GM18519 (cell line): ENCODE data around the gene MICAL3.

Experiments
- ATAC-seq: cut with Tn5 transposase; IDR thresholded peaks from one replicate; pipeline ENCODE4 v1.9.1; 2021; ENCODE audit warnings: mild to moderate bottlenecking, moderate library complexity; ENCODE audit not compliant: unreplicated experiment, low FRiP score

The MICAL3 gene

DNA sequence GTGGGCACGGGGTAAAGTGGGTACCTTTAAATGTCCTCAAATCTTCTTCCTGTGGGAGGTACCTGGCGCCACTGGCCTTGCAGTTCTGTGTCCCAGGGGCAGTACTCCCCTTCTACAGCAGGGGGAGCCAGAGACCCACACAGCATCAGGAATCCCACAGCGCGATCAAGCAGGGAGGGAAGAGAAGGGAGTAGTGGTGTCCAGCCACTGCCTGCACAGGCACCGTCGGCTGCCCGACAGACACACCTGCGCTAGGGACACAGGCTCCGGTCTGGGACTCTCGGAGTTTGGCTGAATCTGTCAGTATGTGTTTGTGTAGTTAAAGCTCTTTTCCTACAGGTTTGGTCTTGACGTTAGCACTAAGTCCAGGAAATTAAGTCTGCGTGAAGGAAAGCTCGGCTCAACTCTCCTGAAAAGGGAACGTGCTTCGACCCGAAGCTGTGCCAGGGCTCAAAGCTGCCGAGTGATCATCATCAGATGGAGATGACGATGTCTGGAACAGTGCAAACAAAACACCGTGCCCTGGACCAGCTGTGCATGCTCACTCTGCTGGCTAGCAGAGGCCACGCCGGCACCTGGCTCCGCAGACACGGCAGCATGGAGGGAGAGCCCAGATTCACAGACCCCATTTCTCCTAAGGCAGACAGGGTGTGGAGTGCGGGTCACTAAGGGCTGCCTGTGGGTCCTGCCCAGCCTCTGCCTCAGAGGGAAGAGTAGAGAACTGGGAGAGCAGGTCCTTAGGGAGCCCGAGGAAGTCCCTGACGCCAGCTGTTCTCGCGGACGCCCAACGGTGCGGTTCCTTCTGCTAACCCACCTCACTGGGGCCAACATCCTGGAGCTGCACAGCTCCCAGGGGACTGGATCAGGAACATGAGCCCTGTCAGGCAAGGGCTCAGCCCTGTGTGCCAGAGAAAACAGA, 194.1 kb downstream of the MICAL3 start:
- ATAC-seq: no peak

- no peak for ATAC-seq
Observed at GRCh38 chr22:17829695-17830042, 194.7 kb downstream of the MICAL3 start.

- ATAC-seq: no peak
Observed at GRCh38 chr22:17828502-17829080, 195.8 kb downstream of the MICAL3 start.

GRCh38 chr22:17827466-17827865, 196.9 kb downstream of the MICAL3 start:
- no peak for ATAC-seq

- no peak for ATAC-seq
Observed at GRCh38 chr22:17825876-17826550, 198.3 kb downstream of the MICAL3 start.

DNA sequence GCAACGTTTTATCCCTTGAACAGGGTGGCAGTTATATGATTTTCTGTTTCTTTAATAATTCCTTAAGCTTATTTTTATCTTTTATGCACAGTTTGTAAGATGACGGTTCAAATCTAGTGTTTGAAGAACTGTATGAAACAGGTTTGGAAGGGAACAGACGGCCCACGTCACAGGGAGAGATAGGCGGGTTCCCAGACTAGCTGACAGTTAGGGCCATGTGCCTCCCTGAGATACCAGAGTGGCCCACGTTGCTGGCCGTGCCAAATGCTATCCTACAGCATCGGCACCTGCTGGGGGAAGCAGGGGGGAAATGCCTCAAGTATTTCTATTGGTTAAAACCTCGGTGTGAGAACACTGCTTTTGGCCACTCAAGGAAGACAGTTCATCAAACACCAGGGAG, 199.9 kb downstream of the MICAL3 start:
- no peak for ATAC-seq

- no peak for ATAC-seq
Observed at GRCh38 chr22:17823964-17824363, 200.4 kb downstream of the MICAL3 start.

DNA sequence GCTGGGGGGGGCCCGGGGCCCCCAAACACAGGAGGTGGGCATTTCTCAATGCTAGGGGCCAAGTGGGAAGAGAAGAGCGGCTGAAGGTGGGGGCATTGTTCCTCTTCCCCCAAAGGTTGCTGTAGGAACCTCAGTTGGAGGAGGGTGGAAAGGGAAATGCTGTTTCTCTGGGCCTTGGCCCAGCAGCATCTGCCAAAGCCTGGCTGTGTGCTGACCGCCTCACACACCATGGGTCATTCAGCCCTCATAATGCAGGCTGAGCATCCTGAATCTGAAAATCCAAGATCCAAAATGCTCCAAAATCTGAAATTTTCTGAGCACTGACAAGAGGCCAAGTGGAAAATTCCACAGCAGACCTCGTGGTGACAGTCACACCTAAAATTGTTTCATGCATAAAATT, 201.1 kb downstream of the MICAL3 start:
- no peak for ATAC-seq

DNA sequence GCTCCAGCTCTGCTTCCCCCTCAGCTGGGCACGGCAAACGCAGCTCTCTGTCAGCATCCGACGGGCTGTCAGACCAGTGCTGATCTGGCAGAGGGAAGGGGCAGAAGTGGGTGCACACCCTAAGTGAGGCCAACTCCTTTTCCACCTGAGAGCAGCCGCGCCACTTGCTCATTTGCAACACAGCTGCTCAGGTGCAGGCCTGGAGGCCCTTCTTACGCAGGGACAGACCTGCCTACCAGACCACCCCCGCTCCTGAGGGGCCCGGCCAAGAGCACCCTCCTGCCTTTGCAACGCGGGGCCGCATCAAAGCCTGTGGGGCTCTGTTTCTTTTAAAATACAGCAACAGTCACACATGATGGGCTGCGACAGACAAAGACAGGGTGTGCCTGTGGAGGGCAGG, 202.3 kb downstream of the MICAL3 start:
- ATAC-seq: no peak

GRCh38 chr22:17820879-17821439, 203.4 kb downstream of the MICAL3 start:
- no peak for ATAC-seq

DNA sequence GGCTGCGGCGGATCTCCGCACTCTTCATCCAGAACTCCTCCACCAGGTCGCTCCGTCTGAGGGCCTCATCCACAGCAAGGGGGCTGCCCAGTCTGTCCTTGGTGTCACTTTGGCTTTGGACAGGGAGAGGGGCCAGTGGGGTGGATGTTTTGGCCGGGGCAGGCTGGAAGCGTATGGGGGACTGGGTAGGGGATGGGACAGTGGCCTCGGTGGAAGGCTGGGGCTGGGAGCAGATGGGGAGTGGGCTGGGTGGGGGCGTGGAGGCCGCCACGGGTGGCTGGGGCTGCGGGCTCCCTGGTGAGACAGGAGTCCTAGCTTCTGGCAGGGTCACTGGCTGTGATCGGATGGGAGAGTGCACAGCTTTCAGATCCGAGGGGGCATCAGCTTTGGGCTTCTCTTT, 205.7 kb downstream of the MICAL3 start:
- no peak for ATAC-seq

DNA sequence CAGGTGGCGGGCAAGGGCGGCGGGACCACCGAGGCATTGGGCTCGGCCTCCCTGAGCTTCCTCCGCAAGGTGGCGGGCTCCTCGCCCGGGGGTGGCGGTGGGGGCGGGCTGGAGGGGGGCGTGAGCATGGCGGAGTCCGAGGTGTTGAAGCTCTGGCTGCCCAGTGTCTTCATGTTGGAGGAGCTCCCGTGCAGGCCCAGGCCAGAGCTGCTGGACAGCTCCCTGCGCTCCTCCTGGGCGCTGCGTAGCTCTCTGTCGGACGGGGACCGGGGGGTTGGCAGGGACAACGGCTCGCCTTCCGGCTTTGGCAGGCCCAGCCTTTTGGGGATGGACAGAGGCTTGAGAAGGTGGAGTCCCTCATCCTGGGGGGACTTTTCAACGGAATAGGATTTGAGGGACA, 206.2 kb downstream of the MICAL3 start:
- no peak for ATAC-seq

GRCh38 chr22:17817511-17818065, 206.8 kb downstream of the MICAL3 start:
- no peak for ATAC-seq

GRCh38 chr22:17817079-17817478, 207.3 kb downstream of the MICAL3 start:
- ATAC-seq: no peak

- ATAC-seq: no peak
Observed at GRCh38 chr22:17816649-17817048, 207.7 kb downstream of the MICAL3 start.

DNA sequence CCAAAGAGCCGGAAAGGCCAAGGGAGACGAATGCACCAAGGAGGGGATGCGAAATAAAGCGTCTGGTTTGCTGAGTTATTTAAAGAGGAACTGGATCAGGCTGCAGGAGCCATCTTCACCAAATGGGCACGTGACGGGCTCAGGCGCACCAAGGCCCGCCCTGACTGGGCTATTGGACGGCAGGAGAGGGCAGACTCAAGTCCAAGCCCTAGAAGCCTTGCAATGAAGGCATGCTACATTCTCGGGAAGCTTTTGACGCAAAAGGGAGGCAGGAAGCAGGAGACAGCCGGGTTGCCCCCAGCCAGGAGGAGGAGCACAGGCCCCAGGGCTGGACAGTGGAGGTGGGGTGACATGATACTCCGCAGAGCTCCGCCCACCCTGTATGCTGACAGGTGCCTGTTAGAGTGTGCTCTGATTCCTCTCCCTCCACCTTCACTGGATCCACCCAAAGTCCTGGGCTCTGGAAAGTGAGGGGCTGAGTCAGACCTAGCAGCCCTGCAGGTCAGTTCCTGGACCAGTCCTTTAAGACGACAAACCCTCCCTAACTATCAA, 208.6 kb downstream of the MICAL3 start:
- no peak for ATAC-seq

DNA sequence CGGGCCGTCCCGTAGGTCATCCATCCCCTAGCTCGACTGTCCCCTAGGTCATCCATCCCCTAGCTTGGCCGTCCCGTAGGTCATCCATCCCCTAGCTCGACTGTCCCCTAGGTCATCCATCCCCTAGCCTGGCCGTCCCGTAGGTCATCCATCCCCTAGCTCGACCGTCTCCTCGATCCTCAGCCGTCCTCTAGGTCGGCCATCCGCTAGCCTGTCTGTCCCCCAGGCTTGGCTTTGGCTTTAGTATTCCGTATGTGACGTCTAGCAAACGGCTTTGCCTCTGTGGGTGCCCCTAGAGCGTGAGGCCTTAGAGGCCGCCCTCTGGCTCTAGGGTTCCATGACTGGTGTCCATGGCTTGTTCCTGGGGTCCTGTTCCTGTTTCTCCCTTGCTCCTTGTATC, 209.5 kb downstream of the MICAL3 start:
- no peak for ATAC-seq

GRCh38 chr22:17814084-17814483, 210.3 kb downstream of the MICAL3 start:
- ATAC-seq: no peak

DNA sequence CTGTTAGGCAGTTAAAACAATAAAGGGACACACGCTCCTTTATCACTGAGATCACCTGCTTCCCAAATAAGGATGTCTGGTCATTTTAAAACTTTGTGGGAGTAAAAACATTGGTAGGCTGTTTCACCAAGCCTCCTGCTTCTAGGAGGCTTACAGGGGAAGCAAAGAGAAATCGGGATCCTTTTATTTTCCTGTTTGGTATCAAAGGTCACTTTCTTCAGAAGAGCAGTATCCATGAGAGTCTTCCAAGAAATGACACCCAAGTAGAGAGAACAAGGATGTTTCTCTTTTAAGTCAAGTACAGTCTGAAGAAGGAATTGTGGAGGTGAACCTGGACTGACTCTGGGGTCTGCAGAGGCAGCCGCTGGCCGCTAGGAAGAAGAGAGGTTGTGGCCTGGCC, 213.2 kb downstream of the MICAL3 start:
- ATAC-seq: no peak

- no peak for ATAC-seq
Observed at GRCh38 chr22:17810570-17811116, 213.7 kb downstream of the MICAL3 start.
